Calu3 (cell line): ENCODE results near the gene CACNG7. TPM values are rescaled to one million over a fixed set of nuclear protein-coding genes. Genes with fewer than 3 reads are reported as not detected.
A peak's percentile ranks its signal among the peaks of the same experiment; 100 is the strongest.

Experiments used
- BruUV-seq: library from RNA; stranded (reverse); fragments of 400-500 nt; replicated peaks from 2 replicates; lab custom pipeline; 2021; lab: Mats Ljungman, UMichigan
- CTCF ChIA-PET: fragments of 300-600 bp; sonication (Branson Sonifier 250); formaldehyde crosslinking; loops from one replicate; lab custom pipeline; 2022; ENCODE audit warnings: antibody characterized with exemption; lab: Charles Lee
- DNase-seq: peaks from one replicate; pipeline ENCODE4 v3.0.0; 2022
- H3K27ac Mint-ChIP-seq: one replicate; pipeline ENCODE4 v1.8.0; 2022; ENCODE audit warnings: mixed read lengths; ENCODE audit not compliant: unreplicated experiment
- H3K27me3 Mint-ChIP-seq: one replicate; pipeline ENCODE4 v1.8.0; 2022; ENCODE audit warnings: mixed read lengths; ENCODE audit not compliant: unreplicated experiment
- H3K36me3 Mint-ChIP-seq: one replicate; pipeline ENCODE4 v1.8.0; 2022; ENCODE audit warnings: mild to moderate bottlenecking, moderate library complexity, mixed read lengths; ENCODE audit not compliant: insufficient read depth, unreplicated experiment
- H3K4me1 Mint-ChIP-seq: one replicate; pipeline ENCODE4 v1.8.0; 2022; ENCODE audit warnings: mild to moderate bottlenecking, low read depth, mixed read lengths; ENCODE audit not compliant: unreplicated experiment
- H3K4me3 Mint-ChIP-seq: one replicate; pipeline ENCODE4 v1.8.0; 2022; ENCODE audit warnings: mild to moderate bottlenecking, low read depth, moderate library complexity, mixed read lengths; ENCODE audit not compliant: unreplicated experiment
- H3K9me3 Mint-ChIP-seq: one replicate; pipeline ENCODE4 v1.8.0; 2022; ENCODE audit warnings: low read depth, mixed read lengths; ENCODE audit not compliant: unreplicated experiment
- CTCF ChIP-seq: fragments of 200-600 bp; IDR thresholded peaks from one replicate; pipeline ENCODE4 v1.8.0; 2022; ENCODE audit warnings: antibody characterized with exemption; ENCODE audit not compliant: unreplicated experiment
- intact Hi-C: fragments of 100-400 bp; cut with micrococcal nuclease; formaldehyde crosslinking; loops from one replicate; pipeline ENCODE4 v1.10.0; 2022; ENCODE audit not compliant: unreplicated experiment
- total RNA-seq: library from RNA; stranded (reverse); gene quantifications from 2 replicates; pipeline ENCODE4 v1.2.3, GENCODE V29; 2022

Gene CACNG7
- total RNA-seq, 1 experiment from 2014 or later: not detected

DNA sequence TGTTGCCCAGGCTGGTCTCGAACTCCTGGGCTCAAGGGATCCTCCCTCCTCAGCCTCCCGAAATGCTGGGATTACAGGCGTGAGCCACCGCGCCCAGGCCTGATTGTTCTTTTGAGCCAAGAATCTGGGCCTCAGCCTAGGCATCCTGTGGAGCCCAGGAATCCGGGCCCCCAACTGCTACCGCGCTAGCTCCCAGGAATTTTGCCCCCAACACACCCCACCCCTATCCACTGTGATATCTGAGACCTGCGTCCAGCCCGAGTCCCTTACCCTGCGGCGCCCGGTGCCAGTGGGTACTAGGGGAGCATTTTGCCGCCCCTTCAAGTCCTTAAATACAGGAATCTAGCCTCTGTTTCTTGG, 42.2 kb upstream of the CACNG7 start:
- peak; percentile 11 for DNase-seq
- CTCF ChIA-PET: interaction anchor here (0.6 to 1.8 kb wide), 6 partner anchors 15 to 163 kb away, joined by 3 to 10 read pairs (median 6); partner anchors contain the start of gene PRKCG
- Mint-ChIP-seq H3K27ac (peak overlapping the region; percentile 99), H3K9me3 (no peaks in the 10 kb centered on the region), H3K4me1 (peaks cover 54% of the 10 kb centered on the region), H3K36me3 (peaks cover 86% of the 10 kb centered on the region), H3K4me3 (peak overlapping the region; percentile 95), H3K27me3 (no peaks in the 10 kb centered on the region)
- no TSS peak for BruUV-seq
- no peak for TF ChIP-seq CTCF
- intact Hi-C loops: no loop called here

- Mint-ChIP-seq H3K4me3 (peak within 1 kb of the TSS; percentile 95), H3K36me3 (peaks cover 92% of the 10 kb centered on the region), H3K27me3 (no peaks in the 10 kb centered on the region), H3K27ac (peak within 1 kb of the TSS; percentile 99), H3K4me1 (peaks cover 56% of the 10 kb centered on the region), H3K9me3 (no peaks in the 10 kb centered on the region)
- CTCF ChIA-PET: interaction anchor here (0.6 to 1.8 kb wide), 11 partner anchors 10 to 322 kb away, joined by 3 to 10 read pairs (median 5); partner anchors contain the start of genes MBOAT7 and PRKCG
- peak; percentile 100 for DNase-seq
- intact Hi-C loops: no loop called here
- BruUV-seq: no TSS peak
- no peak for TF ChIP-seq CTCF
These were observed 41.6 kb upstream of the CACNG7 start, which contains the start of gene MYADM for GRCh38 chr19:53867225-53868090. TSS of gene MYADM (plus strand) at chr19:53867883. CDS start at chr19:53873530, 5,647 bp downstream.

DNA sequence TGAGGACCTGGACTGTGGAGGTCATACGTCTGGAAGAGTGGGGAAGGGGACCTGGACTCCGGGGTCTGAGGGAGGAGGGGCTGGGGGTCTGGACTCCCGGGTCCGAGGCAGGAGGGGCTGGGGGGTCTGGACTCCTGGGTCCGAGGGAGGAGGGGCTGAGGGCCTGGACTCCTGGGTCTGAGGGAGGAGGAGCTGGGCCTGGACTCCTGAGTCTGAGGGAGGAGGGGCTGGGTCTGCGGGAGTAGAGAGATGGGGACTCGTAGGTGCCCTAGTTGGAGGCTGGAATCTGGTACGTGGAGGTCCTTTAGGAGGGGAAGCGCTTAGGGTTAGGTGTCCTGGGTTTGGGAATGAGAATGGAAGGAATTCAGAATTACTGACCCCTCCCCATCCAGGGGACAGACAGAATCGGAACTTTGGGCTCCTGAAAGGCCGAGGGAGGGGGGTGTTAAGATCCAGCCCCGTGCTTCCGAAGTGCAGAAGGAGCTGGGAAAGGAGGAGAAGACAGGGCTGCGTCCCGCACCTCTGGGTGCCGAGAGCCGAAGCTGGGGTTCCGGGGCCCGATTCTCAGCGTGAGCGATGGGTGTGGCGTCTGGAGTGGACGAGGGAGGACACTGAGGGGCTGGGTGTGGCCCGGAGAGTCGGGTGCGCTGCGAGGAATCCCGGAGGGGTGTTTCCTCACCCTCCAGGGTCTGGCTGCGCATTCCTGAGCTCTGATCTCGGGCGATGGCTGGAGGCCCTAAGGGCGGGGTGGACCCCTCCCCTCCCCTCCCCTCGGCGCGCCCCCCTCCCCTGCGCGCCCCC, 40.8 kb upstream of the CACNG7 start:
- TF ChIP-seq CTCF: no peak
- Mint-ChIP-seq H3K4me1 (peaks cover 58% of the 10 kb centered on the region), H3K9me3 (no peaks in the 10 kb centered on the region), H3K27me3 (no peaks in the 10 kb centered on the region), H3K4me3 (peak overlapping the region; percentile 95), H3K27ac (peak overlapping the region; percentile 99), H3K36me3 (peaks cover 97% of the 10 kb centered on the region)
- CTCF ChIA-PET: interaction anchor here (0.7 to 1.8 kb wide), 11 partner anchors 9 to 321 kb away, joined by 3 to 10 read pairs (median 4); partner anchors contain the start of genes MBOAT7 and PRKCG
- DNase-seq: peak; percentile 73
- TSS peak; percentile 79 for BruUV-seq
- intact Hi-C loops: no loop called here
